Activated CD4-positive, alpha-beta memory T cell treated with anti-CD3 and anti-CD28 coated beads for 36 hours (primary cell): ENCODE measurements around the gene VCAM1. TPM values are rescaled to one million over a fixed set of nuclear protein-coding genes. Genes with fewer than 3 reads are reported as not detected.

Source experiments
- CTCF ChIA-PET: fragments of 350-600 bp; sonication (Branson Sonifier 250); formaldehyde crosslinking; loops from one replicate; lab custom pipeline; 2021; ENCODE audit warnings: antibody characterized with exemption, inconsistent platforms; lab: Charles Lee
- POLR2A ChIA-PET: fragments of 350-600 bp; sonication (Branson Sonifier 250); formaldehyde crosslinking; loops from one replicate; lab custom pipeline; 2021; ENCODE audit warnings: antibody characterized with exemption; lab: Charles Lee
- DNase-seq: peaks from one replicate; pipeline ENCODE4 v3.0.0-alpha.2; 2020
- H3K27ac Mint-ChIP-seq: one replicate; pipeline ENCODE4 v1.8.0; 2021; ENCODE audit warnings: mixed read lengths
- H3K27me3 Mint-ChIP-seq: one replicate; pipeline ENCODE4 v1.8.0; 2021; ENCODE audit warnings: mixed read lengths
- H3K36me3 Mint-ChIP-seq: one replicate; pipeline ENCODE4 v1.8.0; 2021; ENCODE audit warnings: mixed read lengths
- H3K4me1 Mint-ChIP-seq: one replicate; pipeline ENCODE4 v1.8.0; 2021; ENCODE audit warnings: low read depth, mixed read lengths
- H3K4me3 Mint-ChIP-seq: one replicate; pipeline ENCODE4 v1.8.0; 2021; ENCODE audit warnings: mild to moderate bottlenecking, mixed read lengths
- H3K9me3 Mint-ChIP-seq: one replicate; pipeline ENCODE4 v1.8.0; 2021; ENCODE audit warnings: mixed read lengths
- intact Hi-C: fragments of 100-400 bp; cut with micrococcal nuclease; formaldehyde crosslinking; loops from one replicate; pipeline ENCODE4 v1.15.1; 2023
- total RNA-seq, 2 experiments: library from RNA; stranded (reverse); gene quantifications; one replicate each; pipeline ENCODE4 v1.2.3, GENCODE V29; 2021

VCAM1 gene, protein sequence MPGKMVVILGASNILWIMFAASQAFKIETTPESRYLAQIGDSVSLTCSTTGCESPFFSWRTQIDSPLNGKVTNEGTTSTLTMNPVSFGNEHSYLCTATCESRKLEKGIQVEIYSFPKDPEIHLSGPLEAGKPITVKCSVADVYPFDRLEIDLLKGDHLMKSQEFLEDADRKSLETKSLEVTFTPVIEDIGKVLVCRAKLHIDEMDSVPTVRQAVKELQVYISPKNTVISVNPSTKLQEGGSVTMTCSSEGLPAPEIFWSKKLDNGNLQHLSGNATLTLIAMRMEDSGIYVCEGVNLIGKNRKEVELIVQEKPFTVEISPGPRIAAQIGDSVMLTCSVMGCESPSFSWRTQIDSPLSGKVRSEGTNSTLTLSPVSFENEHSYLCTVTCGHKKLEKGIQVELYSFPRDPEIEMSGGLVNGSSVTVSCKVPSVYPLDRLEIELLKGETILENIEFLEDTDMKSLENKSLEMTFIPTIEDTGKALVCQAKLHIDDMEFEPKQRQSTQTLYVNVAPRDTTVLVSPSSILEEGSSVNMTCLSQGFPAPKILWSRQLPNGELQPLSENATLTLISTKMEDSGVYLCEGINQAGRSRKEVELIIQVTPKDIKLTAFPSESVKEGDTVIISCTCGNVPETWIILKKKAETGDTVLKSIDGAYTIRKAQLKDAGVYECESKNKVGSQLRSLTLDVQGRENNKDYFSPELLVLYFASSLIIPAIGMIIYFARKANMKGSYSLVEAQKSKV
- total RNA-seq = not detected

- H3K4me3 Mint-ChIP-seq = no peak within 1 kb of the TSS
- H3K27ac Mint-ChIP-seq = no peak within 1 kb of the TSS
- no peaks in the 10 kb centered on the region for H3K4me1 Mint-ChIP-seq
- no peaks in the 10 kb centered on the region for H3K9me3 Mint-ChIP-seq
- H3K36me3 Mint-ChIP-seq = no peaks in the 10 kb centered on the region
- ChIA-PET CTCF (interaction anchor here (1.3 to 1.4 kb wide), 2 partner anchors 150 to 255 kb away, joined by 3 to 5 read pairs; no protein-coding TSS in a partner anchor), POLR2A (no interaction called here)
- DNase-seq = no peak
- intact Hi-C loops = no loop called here
- peaks cover 10% of the 10 kb centered on the region for H3K27me3 Mint-ChIP-seq
These were observed at the start of gene VCAM1 for GRCh38 chr1:100719490-100719889. Gene VCAM1 (plus strand): TSS chr1:100719742. CDS start chr1:100719861, 119 bp downstream.

GRCh38 chr1:100670083-100670482, 49.5 kb upstream of the VCAM1 start:
- peaks cover 6% of the 10 kb centered on the region for H3K9me3 Mint-ChIP-seq
- peaks cover 5% of the 10 kb centered on the region for H3K27me3 Mint-ChIP-seq
- intact Hi-C loops = no loop called here
- no peak overlapping the region for H3K4me3 Mint-ChIP-seq
- H3K36me3 Mint-ChIP-seq = no peaks in the 10 kb centered on the region
- DNase-seq = no peak
- POLR2A ChIA-PET = no interaction called here
- CTCF ChIA-PET = no interaction called here
- H3K27ac Mint-ChIP-seq = no peak overlapping the region
- H3K4me1 Mint-ChIP-seq = no peaks in the 10 kb centered on the region

DNA sequence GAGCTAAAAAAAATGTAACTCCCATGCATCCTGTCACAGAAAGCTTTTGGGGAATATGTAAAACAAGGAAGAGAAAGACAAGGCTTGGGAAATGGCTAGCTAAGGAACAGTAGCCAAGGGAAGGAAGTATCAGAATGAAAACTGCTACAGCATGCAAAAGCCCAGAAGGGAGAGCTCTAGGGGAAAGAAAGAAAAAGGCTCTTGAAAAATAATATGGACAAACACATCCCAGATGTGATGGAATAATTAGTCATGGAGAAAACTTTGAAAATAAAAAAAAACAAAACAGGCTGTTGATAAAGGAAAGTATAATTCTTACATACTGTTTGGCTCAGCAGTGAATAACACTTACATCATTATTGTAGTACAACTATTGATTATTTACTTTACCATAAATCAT, 47.9 kb upstream of the VCAM1 start:
- CTCF ChIA-PET = no interaction called here
- H3K27ac Mint-ChIP-seq = no peak overlapping the region
- H3K27me3 Mint-ChIP-seq = peaks cover 5% of the 10 kb centered on the region
- DNase-seq = no peak
- no peak overlapping the region for H3K4me3 Mint-ChIP-seq
- POLR2A ChIA-PET = no interaction called here
- peaks cover 6% of the 10 kb centered on the region for H3K9me3 Mint-ChIP-seq
- H3K36me3 Mint-ChIP-seq = no peaks in the 10 kb centered on the region
- intact Hi-C loops = no loop called here
- H3K4me1 Mint-ChIP-seq = no peaks in the 10 kb centered on the region

- POLR2A ChIA-PET = no interaction called here
- no peaks in the 10 kb centered on the region for H3K36me3 Mint-ChIP-seq
- peaks cover 6% of the 10 kb centered on the region for H3K9me3 Mint-ChIP-seq
- no peak overlapping the region for H3K27ac Mint-ChIP-seq
- no peaks in the 10 kb centered on the region for H3K4me1 Mint-ChIP-seq
- peaks cover 2% of the 10 kb centered on the region for H3K27me3 Mint-ChIP-seq
- DNase-seq = no peak
- intact Hi-C loops = no loop called here
- H3K4me3 Mint-ChIP-seq = no peak overlapping the region
- CTCF ChIA-PET = no interaction called here
These were observed 35.8 kb upstream of the VCAM1 start for GRCh38 chr1:100683448-100684349.

DNA sequence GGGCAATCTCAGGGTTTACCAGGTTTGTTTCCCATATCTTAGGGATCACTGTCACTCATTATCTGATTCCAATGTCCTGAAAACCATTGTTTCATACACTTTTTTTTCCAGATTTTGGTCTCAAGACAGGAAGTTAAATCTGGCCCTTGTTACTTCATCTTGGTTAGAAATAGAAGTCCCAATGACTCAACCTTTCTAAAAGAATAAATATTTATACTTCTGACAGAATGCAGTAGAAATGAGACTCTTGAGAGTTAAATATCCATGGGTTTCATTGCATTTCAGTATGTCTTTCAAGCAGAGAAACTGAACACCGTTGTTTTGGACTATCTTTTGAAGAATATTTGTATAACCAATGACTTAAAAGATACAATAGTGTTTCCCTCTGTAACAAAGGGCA, 19.8 kb upstream of the VCAM1 start:
- H3K36me3 Mint-ChIP-seq = peaks cover 2% of the 10 kb centered on the region
- CTCF ChIA-PET = no interaction called here
- H3K9me3 Mint-ChIP-seq = peaks cover 6% of the 10 kb centered on the region
- H3K4me1 Mint-ChIP-seq = no peaks in the 10 kb centered on the region
- DNase-seq = no peak
- POLR2A ChIA-PET = no interaction called here
- no peak overlapping the region for H3K27ac Mint-ChIP-seq
- intact Hi-C loops = no loop called here
- H3K4me3 Mint-ChIP-seq = no peak overlapping the region
- peaks cover 16% of the 10 kb centered on the region for H3K27me3 Mint-ChIP-seq

- Mint-ChIP-seq H3K4me1 (no peaks in the 10 kb centered on the region), H3K9me3 (peaks cover 3% of the 10 kb centered on the region), H3K36me3 (peaks cover 2% of the 10 kb centered on the region), H3K27ac (no peak overlapping the region), H3K27me3 (peaks cover 16% of the 10 kb centered on the region), H3K4me3 (no peak overlapping the region)
- intact Hi-C loops = no loop called here
- CTCF ChIA-PET = no interaction called here
- no peak for DNase-seq
- POLR2A ChIA-PET = no interaction called here
These were observed 19.0 kb upstream of the VCAM1 start for GRCh38 chr1:100700586-100700985.

GRCh38 chr1:100703052-100703451, 16.5 kb upstream of the VCAM1 start:
- CTCF ChIA-PET = no interaction called here
- Mint-ChIP-seq H3K27ac (no peak overlapping the region), H3K4me3 (no peak overlapping the region), H3K36me3 (no peaks in the 10 kb centered on the region), H3K4me1 (no peaks in the 10 kb centered on the region), H3K27me3 (peaks cover 13% of the 10 kb centered on the region), H3K9me3 (no peaks in the 10 kb centered on the region)
- DNase-seq = no peak
- intact Hi-C loops = no loop called here
- POLR2A ChIA-PET = no interaction called here

DNA sequence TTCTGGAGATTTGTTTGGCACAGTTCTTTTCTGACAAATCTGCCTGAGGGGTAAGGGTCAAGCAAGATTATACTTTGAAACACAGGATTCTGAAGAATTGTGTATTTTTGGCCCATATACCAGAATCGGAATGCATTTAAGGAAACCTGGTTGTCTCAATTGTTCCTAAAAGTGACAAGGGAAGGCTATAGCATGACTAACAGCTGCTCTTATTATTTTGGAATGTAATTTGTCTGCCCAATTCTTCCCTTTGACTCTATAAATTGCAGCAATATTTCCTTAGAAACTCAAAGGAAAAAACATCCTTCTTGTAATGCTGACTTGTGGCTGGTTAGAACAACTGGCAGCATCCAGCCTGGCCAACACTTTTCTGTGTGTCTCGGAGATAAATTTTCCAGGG, 15.8 kb upstream of the VCAM1 start:
- Mint-ChIP-seq H3K27ac (no peak overlapping the region), H3K9me3 (no peaks in the 10 kb centered on the region), H3K36me3 (no peaks in the 10 kb centered on the region), H3K4me1 (no peaks in the 10 kb centered on the region), H3K4me3 (no peak overlapping the region), H3K27me3 (peaks cover 13% of the 10 kb centered on the region)
- CTCF ChIA-PET = no interaction called here
- no peak for DNase-seq
- intact Hi-C loops = no loop called here
- POLR2A ChIA-PET = no interaction called here

DNA sequence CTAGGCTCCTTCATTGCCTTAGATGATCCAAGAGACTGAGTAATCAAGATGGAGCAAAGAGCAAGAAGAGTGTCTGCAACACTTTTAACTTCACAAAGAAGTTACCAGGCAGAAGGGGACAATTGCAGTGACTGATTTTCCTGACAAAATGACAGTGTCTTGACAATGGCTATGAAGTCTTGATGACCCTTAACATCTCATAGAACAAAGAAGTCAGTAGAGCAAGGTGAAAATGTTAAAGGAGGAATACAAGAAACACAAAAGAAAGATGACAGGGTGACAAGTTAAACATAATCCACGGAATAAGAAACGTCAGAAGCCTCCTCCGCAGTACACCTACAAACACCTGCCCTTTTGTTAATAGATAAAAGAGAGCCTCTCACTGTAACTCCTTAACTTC, 15.1 kb upstream of the VCAM1 start:
- DNase-seq = no peak
- H3K27ac Mint-ChIP-seq = no peak overlapping the region
- no peak overlapping the region for H3K4me3 Mint-ChIP-seq
- no peaks in the 10 kb centered on the region for H3K4me1 Mint-ChIP-seq
- intact Hi-C loops = no loop called here
- no peaks in the 10 kb centered on the region for H3K9me3 Mint-ChIP-seq
- H3K27me3 Mint-ChIP-seq = peaks cover 13% of the 10 kb centered on the region
- H3K36me3 Mint-ChIP-seq = no peaks in the 10 kb centered on the region
- POLR2A ChIA-PET = no interaction called here
- CTCF ChIA-PET = no interaction called here

- H3K9me3 Mint-ChIP-seq = no peaks in the 10 kb centered on the region
- no peak overlapping the region for H3K27ac Mint-ChIP-seq
- CTCF ChIA-PET = no interaction called here
These were observed 13.2 kb upstream of the VCAM1 start for GRCh38 chr1:100706296-100706695.

DNA sequence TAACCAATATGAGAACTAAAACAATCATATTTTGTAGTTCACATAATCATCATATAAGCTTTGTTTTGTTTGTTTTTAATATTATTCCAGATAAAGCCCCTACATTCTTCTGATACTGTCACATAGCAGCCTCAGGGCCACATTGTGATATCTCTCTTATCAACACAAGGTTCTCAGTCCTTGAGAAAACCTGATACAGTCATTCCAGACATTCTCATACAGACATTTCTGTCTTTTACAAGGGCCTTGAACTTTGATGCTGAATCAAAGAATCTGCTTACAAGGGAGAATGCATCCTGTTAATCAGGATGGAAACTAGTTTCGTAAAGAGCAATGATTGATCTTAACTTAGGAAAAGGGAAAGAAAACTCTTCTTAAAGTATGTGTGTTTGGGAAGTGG, 12.7 kb upstream of the VCAM1 start:
- H3K36me3 Mint-ChIP-seq = no peaks in the 10 kb centered on the region

More at GRCh38 chr1:100706296-100706695, 13.2 kb upstream of the VCAM1 start:
- POLR2A ChIA-PET = no interaction called here
- Mint-ChIP-seq H3K27me3 (peaks cover 10% of the 10 kb centered on the region), H3K4me1 (no peaks in the 10 kb centered on the region), H3K4me3 (no peak overlapping the region), H3K36me3 (no peaks in the 10 kb centered on the region)
- no peak for DNase-seq
- intact Hi-C loops = no loop called here

DNA sequence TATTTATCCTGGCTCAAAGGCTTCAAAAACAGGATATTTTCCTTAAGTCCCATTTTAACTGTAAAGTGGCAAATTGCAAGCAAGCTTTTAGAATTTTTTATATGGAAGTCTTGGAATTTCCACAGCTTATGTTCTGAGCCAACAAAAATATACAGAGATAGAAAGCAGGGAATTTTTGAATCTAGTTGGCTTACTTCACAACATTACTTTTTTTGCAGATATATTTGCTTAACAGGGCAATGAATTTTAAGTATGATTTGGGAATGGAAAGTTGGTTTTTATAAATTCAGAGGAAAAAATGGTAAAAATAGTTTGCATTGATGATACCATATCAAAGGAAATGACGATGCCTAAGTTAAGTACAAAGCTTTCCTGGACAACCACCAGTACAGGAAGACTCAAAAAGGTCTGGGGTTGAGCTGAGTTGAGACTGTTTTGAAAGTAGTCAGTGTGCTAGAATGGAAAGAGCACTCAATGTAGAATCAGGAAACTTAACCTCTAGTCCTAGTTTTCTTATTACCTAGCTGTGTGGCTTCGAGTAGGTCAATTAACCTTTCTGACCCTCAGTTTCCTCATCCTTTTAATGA, 11.0 kb upstream of the VCAM1 start:
- peaks cover 11% of the 10 kb centered on the region for H3K27me3 Mint-ChIP-seq
- POLR2A ChIA-PET = no interaction called here
- H3K36me3 Mint-ChIP-seq = no peaks in the 10 kb centered on the region
- DNase-seq = no peak
- intact Hi-C loops = no loop called here
- H3K4me1 Mint-ChIP-seq = peaks cover 5% of the 10 kb centered on the region
- H3K4me3 Mint-ChIP-seq = no peak overlapping the region
- H3K27ac Mint-ChIP-seq = no peak overlapping the region
- CTCF ChIA-PET = no interaction called here
- H3K9me3 Mint-ChIP-seq = no peaks in the 10 kb centered on the region

More for the DNA sequence above, 12.7 kb upstream of the VCAM1 start:
- ChIA-PET CTCF (no interaction called here), POLR2A (no interaction called here)
- Mint-ChIP-seq H3K4me1 (no peaks in the 10 kb centered on the region), H3K27ac (no peak overlapping the region), H3K27me3 (peaks cover 10% of the 10 kb centered on the region), H3K9me3 (no peaks in the 10 kb centered on the region), H3K4me3 (no peak overlapping the region)
- intact Hi-C loops = no loop called here
- no peak for DNase-seq
